Esophagus squamous epithelium (tissue), 4 donors: ENCODE results near the gene FRMD4A.

Source experiments
- CTCF ChIP-seq, 6 experiments: fragments of 450-650 bp in 4 of 6; fragments of 200-600 bp in 2 of 6; sonication (generic) in 2 of 6; IDR thresholded peaks; one replicate each; pipeline ENCODE4 v1.5.1; 2016 to 2019; ENCODE audit warnings: antibody characterized with exemption in 6 of 6, mild to moderate bottlenecking in 4 of 6, moderate library complexity in 4 of 6
- POLR2A ChIP-seq, 4 donors: fragments of 450-650 bp; IDR thresholded peaks; one replicate each; pipeline ENCODE4 v1.6.1; 2017; ENCODE audit warnings: antibody characterized with exemption in 4 of 4, mild to moderate bottlenecking in 4 of 4, moderate library complexity in 3 of 4

- no peak for TF ChIP-seq CTCF (IDR thresholded peaks at IDR 0.05)
- no peak for TF ChIP-seq POLR2A (IDR thresholded peaks at IDR 0.05)
Measured at GRCh38 chr10:14372606-14373005, 41.9 kb upstream of the FRMD4A start.
